AG09309 (cell line): Measurements from ENCODE around the gene GOLGA6D.
"Not testable (repeated sequence)": the region's sequence is repeated elsewhere in the genome, so short reads cannot be mapped to it uniquely, and the experiment has no call there.

Source experiments
- DNase-seq: peaks from one replicate; pipeline ENCODE4 v3.0.0-alpha.2; 2010; ENCODE audit warnings: low read depth
- H3K4me3 ChIP-seq: 2 replicates; pipeline ENCODE4 v1.5.1; 2011; ENCODE audit warnings: mild to moderate bottlenecking, low read depth, low read length, moderate library complexity; ENCODE audit not compliant: control insufficient read depth
- CTCF ChIP-seq: IDR thresholded peaks from 2 replicates; pipeline ENCODE4 v1.5.1; 2011; ENCODE audit warnings: mild to moderate bottlenecking, low read depth, low read length, inconsistent platforms; ENCODE audit not compliant: insufficient read depth, control insufficient read depth; ENCODE audit errors: missing control alignments

The GOLGA6D gene

GRCh38 chr15:75274509-75275107 is 8.0 kb upstream of the GOLGA6D start:
- not testable (repeated sequence) for DNase-seq, H3K4me3 ChIP-seq
- peak; percentile 47 for TF ChIP-seq CTCF

- not testable (repeated sequence) for DNase-seq, H3K4me3 ChIP-seq
Measured at GRCh38 chr15:75275617-75276016, 7.0 kb upstream of the GOLGA6D start.

GRCh38 chr15:75278497-75278896 is 4.1 kb upstream of the GOLGA6D start:
- not testable (repeated sequence) for DNase-seq, H3K4me3 ChIP-seq

GRCh38 chr15:75284152-75284551 is 1.5 kb downstream of the GOLGA6D start:
- DNase-seq, H3K4me3 ChIP-seq: not testable (repeated sequence)

- H3K4me3 ChIP-seq, DNase-seq: not testable (repeated sequence)
Measured at GRCh38 chr15:75293660-75294059, 11.0 kb downstream of the GOLGA6D start.

GRCh38 chr15:75298541-75299310 is 16.1 kb downstream of the GOLGA6D start:
- not testable (repeated sequence) for H3K4me3 ChIP-seq, DNase-seq

- not testable (repeated sequence) for DNase-seq, H3K4me3 ChIP-seq
- TF ChIP-seq CTCF = peak; percentile 45
Measured at GRCh38 chr15:75299311-75299688, 16.7 kb downstream of the GOLGA6D start.

- not testable (repeated sequence) for H3K4me3 ChIP-seq, DNase-seq
Measured at GRCh38 chr15:75300026-75300425, 17.4 kb downstream of the GOLGA6D start.

GRCh38 chr15:75302318-75302717 is 19.7 kb downstream of the GOLGA6D start:
- H3K4me3 ChIP-seq = no peak overlapping the region
- DNase-seq = no peak
- TF ChIP-seq CTCF = no peak

- DNase-seq = not testable (repeated sequence)
Measured at GRCh38 chr15:75302753-75303152, 20.1 kb downstream of the GOLGA6D start.

More at GRCh38 chr15:75302753-75303152, 20.1 kb downstream of the GOLGA6D start:
- not testable (repeated sequence) for H3K4me3 ChIP-seq
